Stimulated activated CD4-positive, alpha-beta T cell treated with anti-CD3 and anti-CD28 coated beads, TNF-alpha, amount 100 ng/mL, for 48 hours (primary cell): ENCODE data around the gene IFT74.

Source experiments
- DNase-seq, 3 donors: peaks; one replicate each; pipeline ENCODE4 v3.0.0-alpha.2; 2020; ENCODE audit warnings: low read depth in 3 of 3

IFT74 gene

GRCh38 chr9:26955921-26956859, at the start of gene IFT74:
Gene IFT74 (plus strand): TSS chr9:26956412. CDS start chr9:26961968, 5,556 bp downstream.
- DNase-seq: peak; percentile 87 to 90 (median 88)

GRCh38 chr9:26913138-26913668, 43.0 kb upstream of the IFT74 start:
- no peak for DNase-seq

GRCh38 chr9:26919698-26920097, 36.5 kb upstream of the IFT74 start:
- DNase-seq: no peak

DNA sequence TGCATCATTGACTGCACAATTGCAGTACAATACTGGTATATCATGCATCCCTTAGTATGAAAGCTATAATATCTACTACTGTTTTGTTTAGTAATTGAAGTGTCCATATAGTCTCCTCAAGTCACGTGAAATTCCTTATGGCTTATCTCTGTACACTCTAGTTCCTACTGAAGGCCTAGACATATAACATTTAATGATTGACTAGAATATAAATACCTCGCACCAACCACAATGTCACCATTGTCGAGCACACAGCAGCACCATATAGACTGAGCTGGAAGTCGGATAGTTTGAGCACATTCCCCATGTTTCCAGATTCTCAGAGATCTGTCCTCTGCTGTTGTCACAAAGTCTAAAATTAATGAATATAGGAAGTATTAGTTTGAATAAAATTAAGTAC, 30.6 kb upstream of the IFT74 start:
- no peak for DNase-seq

DNA sequence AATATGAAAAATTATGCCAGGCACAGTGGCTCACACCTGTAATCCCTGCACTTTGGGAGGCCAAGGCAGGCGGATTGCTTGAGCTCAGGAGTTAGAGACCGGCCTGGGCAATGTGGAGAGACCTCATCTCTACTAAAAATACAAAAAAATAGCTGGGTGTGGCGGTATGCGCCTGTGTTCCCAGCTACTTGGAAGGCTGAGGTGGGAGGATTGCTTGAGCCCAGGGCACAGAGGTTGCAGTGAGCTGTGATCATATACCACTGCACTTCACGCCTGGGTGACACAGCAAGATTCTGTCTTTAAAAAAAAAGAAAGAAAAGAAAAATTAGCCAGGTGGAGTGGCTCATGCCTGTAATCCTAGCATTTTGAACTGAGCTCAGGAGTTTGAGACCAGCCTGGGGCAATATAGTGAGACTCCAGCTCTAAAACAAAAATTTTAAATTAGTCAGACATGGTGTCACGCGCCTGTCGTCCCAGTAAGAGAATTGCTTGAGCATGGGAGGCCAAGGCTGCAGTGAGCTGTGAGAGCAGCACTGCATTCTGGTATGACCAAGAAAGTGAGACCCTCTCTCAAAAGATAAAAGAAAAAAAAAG, 27.2 kb upstream of the IFT74 start:
- no peak for DNase-seq

- no peak for DNase-seq
Observed at GRCh38 chr9:26935847-26936246, 20.4 kb upstream of the IFT74 start.

GRCh38 chr9:26937816-26938371, 18.3 kb upstream of the IFT74 start:
- DNase-seq: no peak

DNA sequence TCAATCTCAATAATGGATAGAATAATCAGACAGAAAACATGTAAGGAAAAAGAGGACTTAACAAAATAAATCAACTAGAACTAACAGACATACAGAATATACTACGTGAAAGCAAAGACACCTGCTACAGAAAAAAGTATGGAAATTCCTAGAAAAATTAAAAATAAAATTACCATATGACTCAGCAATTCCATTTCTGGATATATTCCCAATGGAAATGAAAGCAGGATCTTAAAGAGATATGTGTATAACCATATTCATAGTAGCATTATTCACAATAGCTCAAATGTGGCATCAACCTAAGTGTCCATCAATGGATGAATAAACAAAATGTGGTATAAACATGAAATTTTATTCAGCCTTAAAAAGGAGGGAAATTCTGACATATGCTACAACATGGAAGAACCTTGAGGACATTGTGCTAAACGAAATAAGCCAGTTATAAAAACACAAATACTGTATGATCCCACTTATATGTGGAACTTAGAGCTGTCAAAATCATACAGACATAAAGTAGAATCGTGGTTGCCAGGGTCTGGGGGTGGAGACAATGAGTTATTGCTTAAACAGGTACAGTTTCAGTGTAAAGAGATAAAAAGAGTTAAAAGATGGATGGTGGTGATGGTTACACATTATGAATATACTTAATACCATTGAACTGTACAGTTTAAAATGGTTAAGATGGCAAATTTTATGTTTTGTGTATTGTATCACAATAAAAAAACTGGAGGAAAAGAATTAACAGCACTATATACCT, 16.1 kb upstream of the IFT74 start:
- DNase-seq: no peak

DNA sequence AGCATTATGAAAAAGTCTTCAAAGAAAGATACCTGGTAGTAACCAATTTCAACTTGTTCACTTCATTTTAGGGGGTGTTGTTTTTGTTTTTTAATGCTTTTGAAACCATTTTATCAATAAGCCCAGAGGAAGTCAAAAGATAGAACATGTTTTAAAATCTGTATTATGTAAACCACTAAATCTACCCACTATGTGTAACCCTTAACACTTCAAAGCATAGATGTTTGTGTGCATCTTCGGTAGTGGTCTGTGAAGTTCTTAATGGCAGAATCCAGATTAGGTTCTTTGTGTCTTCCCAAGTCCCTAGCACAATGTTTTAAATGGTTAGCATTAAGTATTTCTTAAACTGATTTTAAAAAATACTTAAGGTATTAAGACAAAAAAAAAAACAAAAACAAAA, 15.4 kb upstream of the IFT74 start:
- DNase-seq: no peak

DNA sequence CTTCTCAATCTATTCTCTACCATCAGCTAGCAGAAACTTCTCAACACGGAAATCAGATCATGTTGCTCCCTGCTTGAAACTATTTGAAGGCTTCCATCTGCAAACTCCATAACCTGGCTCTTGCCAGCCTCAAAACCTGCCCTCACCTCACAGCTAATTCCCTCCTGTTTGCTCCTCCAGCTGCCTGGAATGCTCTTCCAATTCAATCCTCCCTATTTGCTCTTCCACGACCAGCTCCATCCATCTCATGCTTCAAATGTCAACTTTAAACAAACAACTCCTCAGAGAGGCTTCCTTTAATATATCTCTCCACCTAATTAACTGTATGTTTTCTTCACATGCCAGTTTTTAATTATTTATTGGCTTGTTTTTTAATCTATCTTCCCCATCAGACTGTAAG, 10.6 kb upstream of the IFT74 start:
- DNase-seq: no peak

GRCh38 chr9:26946753-26947727, 9.2 kb upstream of the IFT74 start, which contains the start of gene PLAA:
Gene PLAA (minus strand): TSS chr9:26947242. CDS start chr9:26947045, 197 bp downstream.
- DNase-seq: peak; percentile 76 to 79 (median 78)

GRCh38 chr9:26947736-26948135, 8.5 kb upstream of the IFT74 start:
- DNase-seq: peak; percentile 8 to 33 (median 27)

GRCh38 chr9:26949637-26950069, 6.6 kb upstream of the IFT74 start:
- DNase-seq: no peak

DNA sequence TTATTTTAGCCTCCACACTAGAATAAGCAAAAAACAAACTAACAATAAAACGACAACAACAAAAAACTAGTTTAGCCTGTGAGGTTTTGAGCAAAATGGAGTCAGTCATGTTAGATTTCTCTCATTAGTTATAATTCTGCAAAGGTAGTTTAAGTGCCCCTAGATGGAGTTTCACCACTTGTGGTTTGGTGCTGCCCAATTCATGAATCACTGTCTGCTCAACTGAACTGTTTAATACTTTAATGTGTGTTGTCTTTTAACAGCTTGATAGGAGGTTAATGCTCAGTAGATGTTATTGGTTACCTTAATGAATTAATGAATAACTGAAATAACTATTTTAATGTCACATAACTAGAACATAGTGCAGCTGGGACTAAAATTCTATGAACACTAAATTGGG, 5.7 kb upstream of the IFT74 start:
- no peak for DNase-seq

GRCh38 chr9:26951794-26952193, 4.4 kb upstream of the IFT74 start:
- no peak for DNase-seq

DNA sequence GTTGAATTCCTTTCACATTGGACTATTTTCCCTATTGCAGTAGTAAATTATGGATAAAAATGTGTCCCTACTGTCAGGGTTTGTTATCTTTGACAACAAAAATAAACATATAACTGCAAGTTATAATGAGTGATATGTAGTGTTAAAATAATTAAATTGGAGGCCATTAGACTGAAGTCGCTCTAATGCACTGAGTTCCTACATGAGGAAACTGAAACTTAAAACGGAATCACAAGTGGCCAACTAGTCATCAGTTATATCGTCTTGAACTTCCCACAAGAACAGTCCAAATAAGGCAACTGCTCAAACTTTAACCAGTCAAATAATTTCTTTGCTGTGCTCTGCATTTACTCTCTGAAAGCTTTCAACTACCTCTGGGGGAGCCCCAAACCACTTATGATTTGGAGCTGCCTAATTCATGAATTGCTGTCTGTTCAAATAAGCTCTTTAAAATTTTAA, 2.1 kb upstream of the IFT74 start:
- DNase-seq: no peak

DNA sequence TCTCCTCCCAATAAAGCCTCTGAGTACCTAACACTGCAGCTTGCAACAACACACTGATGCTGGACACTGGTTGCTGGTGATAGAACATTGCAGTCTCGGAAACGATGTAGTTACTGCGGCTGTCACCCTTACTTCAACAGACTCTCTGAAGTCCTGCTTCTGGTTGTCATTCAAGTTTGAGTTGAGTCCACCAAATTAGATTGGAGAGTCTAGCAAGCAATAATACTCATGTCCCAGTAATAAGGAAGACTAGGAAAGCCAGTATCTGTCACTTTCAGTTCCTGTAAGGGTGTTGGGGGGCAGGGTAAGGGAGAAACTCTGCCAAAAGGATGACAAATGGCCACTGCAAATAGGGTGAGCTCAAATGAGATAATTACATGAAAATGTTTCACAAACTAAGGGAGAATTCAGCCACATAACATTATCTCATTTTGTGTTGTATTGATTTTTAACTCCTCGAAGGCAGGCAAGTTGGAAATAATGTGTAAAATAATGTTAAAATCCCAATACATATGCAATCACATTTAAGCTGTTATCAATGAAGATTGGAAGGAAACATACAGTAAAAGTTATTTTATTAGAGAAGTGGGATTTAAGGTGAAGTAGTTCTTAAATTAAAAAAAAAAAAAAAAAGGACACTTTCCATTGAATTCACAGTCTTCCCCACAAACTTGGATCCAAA, 849 bp upstream of the IFT74 start:
- DNase-seq: no peak

DNA sequence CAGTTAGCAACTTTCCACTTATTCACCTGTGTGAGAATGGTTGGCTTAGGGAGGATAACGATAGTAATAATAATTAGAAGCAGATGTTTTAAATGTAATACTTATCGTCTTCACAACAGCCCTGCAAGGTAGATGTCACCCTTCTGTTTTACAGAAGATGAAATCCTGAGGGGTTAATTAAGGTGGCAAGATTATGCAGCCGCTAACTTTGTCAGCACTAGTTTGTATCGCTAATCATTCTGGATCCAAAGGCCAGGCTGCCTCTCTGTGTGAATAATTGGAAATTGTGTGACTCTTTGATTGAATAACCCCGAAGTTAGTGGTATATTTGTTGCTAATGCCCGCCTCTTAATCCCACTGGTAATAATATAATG, 635 bp downstream of the IFT74 start:
- DNase-seq: no peak

- no peak for DNase-seq
Observed at GRCh38 chr9:26971721-26972120, 15.5 kb downstream of the IFT74 start.

DNA sequence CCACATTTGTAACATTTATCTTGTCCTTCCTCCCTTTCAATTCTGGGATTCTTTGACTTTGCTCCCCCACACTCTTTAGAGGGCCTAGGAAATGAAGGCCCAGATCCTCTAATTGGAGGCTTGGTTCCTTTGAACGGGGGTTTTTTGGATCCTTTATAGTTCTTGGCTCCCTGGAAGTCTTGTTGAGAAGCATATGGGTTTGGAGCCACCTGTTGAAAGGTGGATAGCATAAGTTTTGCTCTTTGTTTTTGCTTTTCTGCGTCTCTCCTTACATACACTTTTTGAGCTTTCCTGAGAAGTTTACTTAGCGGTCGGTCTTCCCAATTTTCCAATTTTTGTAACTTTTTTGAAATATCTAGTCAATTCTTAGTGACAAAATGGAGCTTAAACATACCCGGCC, 17.8 kb downstream of the IFT74 start:
- DNase-seq: no peak
